ENCODE results near the gene TBX19. TPM values are rescaled to one million over a fixed set of nuclear protein-coding genes. Genes with fewer than 3 reads are reported as not detected.
A peak's percentile ranks its signal among the peaks of the same experiment; 100 is the strongest.

The TBX19 gene
- total RNA-seq, 1 experiment from 2014 or later: 2.7 TPM

GRCh38 chr1:168261390-168261789 lies 19.3 kb upstream of the TBX19 start:
- no peak for DNase-seq
- Histone ChIP-seq H3K4me3 (ENCODE audit: insufficient read depth, low read depth, low read length) (no peak overlapping the region), H3K27me3 (ENCODE audit: control insufficient read depth, insufficient read depth, low read length) (no peaks in the 10 kb centered on the region), H3K36me3 (replicated peaks; ENCODE audit: control insufficient read depth, insufficient read depth, low read length) (no peaks in the 10 kb centered on the region)

GRCh38 chr1:168263130-168263529 lies 17.5 kb upstream of the TBX19 start:
- DNase-seq: no peak
- no peaks in the 10 kb centered on the region for H3K36me3 ChIP-seq (replicated peaks; ENCODE audit: control insufficient read depth, insufficient read depth, low read length)
- H3K4me3 ChIP-seq (ENCODE audit: insufficient read depth, low read depth, low read length): no peak overlapping the region

GRCh38 chr1:168264296-168264695 lies 16.4 kb upstream of the TBX19 start:
- no peaks in the 10 kb centered on the region for H3K36me3 ChIP-seq (replicated peaks; ENCODE audit: control insufficient read depth, insufficient read depth, low read length)
- no peak for DNase-seq
- no peaks in the 10 kb centered on the region for H3K27me3 ChIP-seq (ENCODE audit: control insufficient read depth, insufficient read depth, low read length)
- H3K4me3 ChIP-seq (ENCODE audit: insufficient read depth, low read depth, low read length): no peak overlapping the region

More at GRCh38 chr1:168263130-168263529, 17.5 kb upstream of the TBX19 start:
- no peaks in the 10 kb centered on the region for H3K27me3 ChIP-seq (ENCODE audit: control insufficient read depth, insufficient read depth, low read length)

GRCh38 chr1:168265596-168265995 lies 15.1 kb upstream of the TBX19 start:
- Histone ChIP-seq H3K4me3 (ENCODE audit: insufficient read depth, low read depth, low read length) (no peak overlapping the region), H3K27me3 (ENCODE audit: control insufficient read depth, insufficient read depth, low read length) (no peaks in the 10 kb centered on the region), H3K36me3 (replicated peaks; ENCODE audit: control insufficient read depth, insufficient read depth, low read length) (no peaks in the 10 kb centered on the region)
- no peak for DNase-seq

GRCh38 chr1:168266644-168267186 lies 14.0 kb upstream of the TBX19 start:
- H3K27me3 ChIP-seq (ENCODE audit: control insufficient read depth, insufficient read depth, low read length): no peaks in the 10 kb centered on the region
- no peaks in the 10 kb centered on the region for H3K36me3 ChIP-seq (replicated peaks; ENCODE audit: control insufficient read depth, insufficient read depth, low read length)
- DNase-seq: no peak
- no peak overlapping the region for H3K4me3 ChIP-seq (ENCODE audit: insufficient read depth, low read depth, low read length)

- DNase-seq: no peak
- Histone ChIP-seq H3K36me3 (replicated peaks; ENCODE audit: control insufficient read depth, insufficient read depth, low read length) (no peaks in the 10 kb centered on the region), H3K27me3 (ENCODE audit: control insufficient read depth, insufficient read depth, low read length) (no peaks in the 10 kb centered on the region), H3K4me3 (ENCODE audit: insufficient read depth, low read depth, low read length) (no peak overlapping the region)
Observed at GRCh38 chr1:168271636-168272035, 9.0 kb upstream of the TBX19 start.

- H3K27me3 ChIP-seq (ENCODE audit: control insufficient read depth, insufficient read depth, low read length): no peaks in the 10 kb centered on the region
- no peak for DNase-seq
Observed at GRCh38 chr1:168273575-168273974, 7.1 kb upstream of the TBX19 start.

GRCh38 chr1:168279253-168279652 lies 1.4 kb upstream of the TBX19 start:
- no peak overlapping the region for H3K4me3 ChIP-seq (ENCODE audit: insufficient read depth, low read depth, low read length)
- DNase-seq: no peak
- no peaks in the 10 kb centered on the region for H3K27me3 ChIP-seq (ENCODE audit: control insufficient read depth, insufficient read depth, low read length)
- H3K36me3 ChIP-seq (replicated peaks; ENCODE audit: control insufficient read depth, insufficient read depth, low read length): no peaks in the 10 kb centered on the region

More at GRCh38 chr1:168273575-168273974, 7.1 kb upstream of the TBX19 start:
- Histone ChIP-seq H3K4me3 (ENCODE audit: insufficient read depth, low read depth, low read length) (no peak overlapping the region), H3K36me3 (replicated peaks; ENCODE audit: control insufficient read depth, insufficient read depth, low read length) (no peaks in the 10 kb centered on the region)

GRCh38 chr1:168281603-168282325 lies 1.1 kb downstream of the TBX19 start:
- no peak for DNase-seq
- no peak overlapping the region for H3K4me3 ChIP-seq (ENCODE audit: insufficient read depth, low read depth, low read length)
- H3K36me3 ChIP-seq (replicated peaks; ENCODE audit: control insufficient read depth, insufficient read depth, low read length): no peaks in the 10 kb centered on the region
- no peaks in the 10 kb centered on the region for H3K27me3 ChIP-seq (ENCODE audit: control insufficient read depth, insufficient read depth, low read length)

GRCh38 chr1:168285521-168285790 lies 4.8 kb downstream of the TBX19 start:
- Histone ChIP-seq H3K4me3 (ENCODE audit: insufficient read depth, low read depth, low read length) (no peak overlapping the region), H3K36me3 (replicated peaks; ENCODE audit: control insufficient read depth, insufficient read depth, low read length) (no peaks in the 10 kb centered on the region), H3K27me3 (ENCODE audit: control insufficient read depth, insufficient read depth, low read length) (no peaks in the 10 kb centered on the region; the same call in 1 of the 2 replicates)
- DNase-seq: no peak

- no peak for DNase-seq
Observed at GRCh38 chr1:168285971-168286927, 5.6 kb downstream of the TBX19 start.

GRCh38 chr1:168287237-168287664 lies 6.6 kb downstream of the TBX19 start:
- Histone ChIP-seq H3K36me3 (replicated peaks; ENCODE audit: control insufficient read depth, insufficient read depth, low read length) (no peaks in the 10 kb centered on the region), H3K27me3 (ENCODE audit: control insufficient read depth, insufficient read depth, low read length) (no peaks in the 10 kb centered on the region; the same call in 1 of the 2 replicates), H3K4me3 (ENCODE audit: insufficient read depth, low read depth, low read length) (no peak overlapping the region)
- no peak for DNase-seq

More at GRCh38 chr1:168285971-168286927, 5.6 kb downstream of the TBX19 start:
- no peaks in the 10 kb centered on the region for H3K36me3 ChIP-seq (replicated peaks; ENCODE audit: control insufficient read depth, insufficient read depth, low read length)
- H3K27me3 ChIP-seq (ENCODE audit: control insufficient read depth, insufficient read depth, low read length): no peaks in the 10 kb centered on the region; the same call in 1 of the 2 replicates
- no peak overlapping the region for H3K4me3 ChIP-seq (ENCODE audit: insufficient read depth, low read depth, low read length)

- Histone ChIP-seq H3K4me3 (ENCODE audit: insufficient read depth, low read depth, low read length) (no peak overlapping the region), H3K27me3 (ENCODE audit: control insufficient read depth, insufficient read depth, low read length) (no peaks in the 10 kb centered on the region; the same call in 1 of the 2 replicates), H3K36me3 (replicated peaks; ENCODE audit: control insufficient read depth, insufficient read depth, low read length) (no peaks in the 10 kb centered on the region)
- DNase-seq: no peak
Observed at GRCh38 chr1:168288311-168289052, 7.8 kb downstream of the TBX19 start.

GRCh38 chr1:168291222-168291837 lies 10.7 kb downstream of the TBX19 start:
- no peaks in the 10 kb centered on the region for H3K36me3 ChIP-seq (replicated peaks; ENCODE audit: control insufficient read depth, insufficient read depth, low read length)
- H3K4me3 ChIP-seq (ENCODE audit: insufficient read depth, low read depth, low read length): no peak overlapping the region
- peak; percentile 18 for DNase-seq
- no peaks in the 10 kb centered on the region; the same call in 1 of the 2 replicates for H3K27me3 ChIP-seq (ENCODE audit: control insufficient read depth, insufficient read depth, low read length)

All from H7 (cell line).